T47D (cell line): ENCODE data around the gene SKI.

Source experiments
- DNase-seq, 2 experiments: peaks; one replicate each; pipeline versions ENCODE4 v3.0.0 to v3.0.0-alpha.2; 2011 to 2012; ENCODE audit warnings: low read depth in 1 of 2, low spot score in 1 of 2
- JUND ChIP-seq: IDR thresholded peaks from 2 replicates; pipeline ENCODE4 v1.6.1; 2012; ENCODE audit warnings: low read depth
- in situ Hi-C: cut with HindIII; loops from 2 replicates; pipeline ENCODE4 v1.10.0; 2016; ENCODE audit warnings: low sequenced_read_pairs, low pct_unique_long_range_greater_than_20kb

Gene SKI

GRCh38 chr1:2307972-2308371, 79.9 kb downstream of the SKI start:
- no peak for DNase-seq
- in situ Hi-C loops: no loop called here
- TF ChIP-seq JUND: no peak

DNA sequence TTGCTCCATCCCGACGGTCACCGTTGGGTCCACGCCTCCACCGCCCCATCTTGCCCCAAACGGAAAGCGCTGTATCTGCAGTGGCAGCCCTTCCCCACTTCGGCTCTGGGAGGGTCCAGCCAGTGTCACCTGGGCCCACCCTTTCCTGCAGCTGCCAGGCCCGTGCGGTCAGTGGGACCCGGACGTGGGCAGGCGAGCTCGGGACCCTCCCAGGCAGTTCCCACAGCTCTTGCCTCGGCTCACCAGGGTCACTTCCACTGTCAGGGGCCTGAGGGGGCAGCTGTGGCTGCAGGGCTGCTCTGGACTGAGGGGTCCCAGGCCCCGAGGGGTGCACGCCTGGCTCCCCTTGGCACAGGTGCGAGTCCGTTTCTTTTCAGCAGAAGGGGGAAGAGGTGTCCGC, 80.7 kb downstream of the SKI start:
- DNase-seq: no peak
- TF ChIP-seq JUND: no peak
- in situ Hi-C loops: no loop called here

DNA sequence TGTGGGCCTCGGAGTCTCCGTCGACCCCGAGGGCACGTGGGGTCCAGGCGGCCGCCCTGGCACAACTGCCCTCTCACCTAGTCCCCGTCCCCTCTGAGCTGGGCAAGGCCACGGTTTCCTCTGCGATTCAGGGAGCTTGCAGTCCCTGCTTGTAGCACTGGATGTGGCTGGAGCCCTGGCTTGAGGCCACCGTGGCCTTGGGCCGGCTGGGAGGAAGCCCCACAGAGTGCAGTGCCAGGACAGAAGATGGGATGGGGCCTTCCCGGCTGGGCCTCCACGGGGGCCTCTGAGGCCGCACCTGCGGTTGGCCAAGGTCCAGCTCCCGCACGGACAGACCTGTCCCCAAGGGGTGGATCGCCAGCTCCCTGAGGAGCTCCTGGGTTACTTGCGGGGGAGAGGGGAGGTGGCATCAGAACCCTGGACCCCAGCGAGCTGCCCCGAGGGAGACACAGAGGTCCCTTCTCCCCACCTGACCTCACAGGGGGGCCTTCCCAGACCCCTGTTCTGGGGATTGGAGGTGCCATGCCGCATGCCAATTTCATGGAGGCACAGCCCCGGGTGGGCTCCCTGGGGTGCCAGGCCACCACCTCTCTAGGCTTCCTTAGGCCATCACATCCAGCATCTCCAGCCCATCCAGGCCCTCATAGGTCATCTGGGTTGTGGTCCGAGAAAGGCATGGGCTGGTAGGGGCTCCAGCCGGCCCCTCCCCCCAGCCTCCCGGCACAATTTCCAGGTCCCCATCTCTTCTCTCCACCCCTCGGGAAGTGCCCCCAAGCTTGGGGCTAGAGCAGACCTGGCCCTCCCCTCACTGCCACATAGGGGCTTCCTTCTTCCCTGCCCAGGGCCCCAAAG, 82.4 kb downstream of the SKI start:
- no peak for DNase-seq
- in situ Hi-C loops: no loop called here

DNA sequence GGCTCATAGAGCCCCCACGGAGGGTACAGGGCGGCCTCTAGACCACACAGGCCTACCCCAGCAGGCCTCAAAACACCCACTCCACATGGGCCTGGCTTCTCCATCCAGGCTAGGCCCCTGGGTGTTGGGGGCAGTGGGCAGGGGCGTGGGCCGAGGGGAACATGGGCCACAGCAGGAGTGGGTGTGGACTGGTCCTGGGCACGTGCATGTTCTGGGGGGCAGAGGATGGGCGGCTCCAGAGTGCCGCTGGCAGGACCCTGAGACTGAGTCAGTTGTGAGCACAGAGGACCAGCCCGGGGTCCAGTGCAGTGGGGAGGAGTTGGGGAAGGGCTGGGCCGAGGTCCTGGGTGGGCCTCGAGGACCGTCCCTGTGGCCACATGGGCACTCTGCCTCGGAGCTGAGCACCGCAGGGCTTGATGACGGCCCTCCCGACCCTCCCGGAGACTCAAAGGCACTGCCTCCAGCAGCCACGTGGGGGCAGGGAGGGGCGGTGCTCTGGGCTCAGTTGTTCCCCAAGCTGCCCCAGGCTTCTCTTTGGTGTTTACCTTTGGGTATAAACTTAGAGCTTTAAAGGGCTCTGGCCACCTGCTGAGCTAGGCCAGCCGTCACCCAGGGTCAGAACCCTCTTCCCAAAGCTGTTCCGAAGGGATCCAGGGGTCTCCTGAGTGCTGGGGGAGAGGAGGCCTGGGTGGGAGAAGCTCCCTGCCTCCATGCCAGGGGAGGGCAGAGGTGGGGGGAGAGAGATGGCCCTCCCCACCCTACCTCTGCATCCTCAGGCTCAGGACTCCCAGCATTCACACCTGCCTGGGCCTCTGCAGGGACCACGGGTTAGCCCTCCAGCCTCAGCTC, 83.3 kb downstream of the SKI start:
- no peak for TF ChIP-seq JUND
- in situ Hi-C loops: no loop called here
- peak; percentile 59 for DNase-seq

More for the DNA sequence above, 82.4 kb downstream of the SKI start:
- TF ChIP-seq JUND: no peak

GRCh38 chr1:2312160-2312514, 84.0 kb downstream of the SKI start:
- no peak for TF ChIP-seq JUND
- DNase-seq: no peak
- in situ Hi-C loops: no loop called here

DNA sequence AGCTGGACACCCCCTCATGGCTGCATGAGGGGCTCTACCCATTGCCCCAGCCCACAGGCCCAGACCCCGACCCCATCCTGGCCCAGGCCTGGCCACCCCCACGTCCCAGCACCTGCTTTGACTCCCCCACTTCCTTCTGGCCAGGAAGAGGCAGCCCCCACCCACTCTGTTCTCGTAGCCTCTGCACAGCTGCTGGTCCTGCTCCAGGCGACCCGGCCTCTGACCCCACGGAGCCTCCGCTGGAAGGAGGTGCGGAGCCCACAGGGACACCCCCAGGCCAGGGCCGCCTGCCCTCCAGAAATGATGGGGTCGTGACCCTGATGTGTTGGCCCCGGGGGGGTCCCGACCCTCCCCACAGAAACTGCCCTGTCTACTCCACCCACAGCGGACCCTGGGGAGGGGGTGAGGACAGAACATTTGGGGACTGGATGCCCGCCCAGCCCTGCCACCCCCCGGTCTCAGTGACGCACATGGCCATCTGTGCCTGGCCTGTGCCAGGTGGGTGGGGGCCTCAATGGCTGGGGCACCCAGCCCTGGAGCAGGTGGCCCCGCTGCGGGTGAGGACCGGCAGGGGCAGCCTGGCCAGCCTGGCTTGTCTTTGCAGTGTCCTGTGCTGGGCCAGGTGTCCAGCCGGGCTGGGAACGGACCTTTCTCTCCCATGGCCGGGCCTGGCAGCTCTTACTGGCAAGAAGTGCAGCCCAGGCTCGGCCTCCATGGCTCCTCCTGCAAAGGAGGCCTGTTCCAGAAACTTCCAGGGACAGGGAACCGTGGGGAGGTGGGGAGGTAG, 84.6 kb downstream of the SKI start:
- no peak for DNase-seq
- no peak for TF ChIP-seq JUND
- in situ Hi-C loops: no loop called here

DNA sequence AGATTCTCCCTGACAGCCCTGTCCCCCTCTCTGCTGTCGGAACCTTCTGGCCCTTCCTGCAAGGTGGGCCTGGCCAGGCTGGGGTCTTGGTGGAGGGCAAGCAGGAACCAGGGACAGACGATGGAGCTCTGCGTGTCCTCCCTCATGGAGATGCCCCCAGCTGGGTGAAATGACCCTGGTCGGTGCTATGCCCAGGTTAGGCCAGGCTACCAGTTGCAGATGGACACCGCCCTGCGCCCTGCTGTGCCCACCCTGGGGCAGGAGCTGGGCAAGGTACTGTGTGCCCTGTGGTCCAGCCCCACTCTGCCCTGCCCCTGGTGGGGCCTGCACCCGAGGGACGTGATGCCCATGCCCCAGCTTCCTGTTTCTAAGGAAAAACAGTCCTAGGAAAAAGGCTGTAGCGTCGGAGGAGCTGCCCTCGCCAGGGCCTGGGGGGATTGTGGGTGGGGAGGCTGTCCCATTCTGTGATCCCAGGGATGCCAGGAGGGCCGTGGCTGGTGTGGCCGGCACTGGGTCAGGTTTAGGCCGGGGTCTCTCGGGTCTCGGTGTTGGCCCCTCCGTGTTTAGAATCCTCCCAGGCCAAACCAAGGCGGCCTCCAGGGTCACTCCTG, 85.6 kb downstream of the SKI start:
- DNase-seq: no peak
- no peak for TF ChIP-seq JUND
- in situ Hi-C loops: no loop called here

DNA sequence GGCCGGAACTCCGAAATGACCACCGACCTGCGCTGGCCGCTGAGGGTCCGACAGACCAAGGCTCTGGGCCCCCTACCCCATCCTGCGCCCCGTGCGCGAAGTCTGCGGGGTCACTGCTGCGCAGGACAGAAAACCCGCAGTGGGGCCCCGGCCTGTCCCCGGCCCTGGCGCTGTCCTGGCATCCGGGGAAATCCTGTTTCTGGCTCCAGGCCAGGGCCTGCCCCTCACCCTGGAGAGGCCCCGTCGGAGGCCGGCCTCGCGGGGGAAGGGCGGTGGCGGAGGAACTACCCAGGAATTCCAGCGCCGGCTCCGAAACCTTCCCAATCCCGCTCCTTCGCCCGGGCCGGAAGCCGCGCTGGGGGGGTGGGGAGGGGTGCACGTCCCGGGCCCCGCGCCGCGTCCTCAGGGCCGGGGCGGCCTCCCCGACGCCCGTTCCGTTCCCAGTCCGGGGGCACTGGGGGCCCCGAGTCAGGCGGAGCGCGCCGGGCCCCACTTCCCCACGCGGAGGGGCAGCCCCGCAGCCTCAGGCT, 86.2 kb downstream of the SKI start:
- TF ChIP-seq JUND: no peak
- DNase-seq: peak; percentile 57 to 67
- in situ Hi-C loops: no loop called here

GRCh38 chr1:2314803-2315673, 86.9 kb downstream of the SKI start:
- no peak for TF ChIP-seq JUND
- in situ Hi-C loops: no loop called here
- peak; percentile 20 to 79 for DNase-seq

GRCh38 chr1:2315674-2316450, 87.7 kb downstream of the SKI start:
- no peak for TF ChIP-seq JUND
- no peak for DNase-seq
- in situ Hi-C loops: no loop called here
